Kidney (tissue), 14 donors: ENCODE data around the gene GNGT1. TPM values are rescaled to one million over a fixed set of nuclear protein-coding genes. Genes with fewer than 3 reads are reported as not detected.
A peak's percentile ranks its signal among the peaks of the same experiment; 100 is the strongest.

Source experiments
- DNase-seq, 5 donors: peaks; one replicate each; pipeline ENCODE4 v3.0.0-alpha.2; 2013 to 2020
- FAIRE-seq: peaks from 2 replicates; lab custom pipeline; 2012; peaks lifted over from hg19 to GRCh38; lab: Jason Lieb, UNC
- H3K27ac ChIP-seq, 2 donors: one replicate each; pipeline ENCODE4 v1.7.0; 2013; ENCODE audit warnings: low read depth in 2 of 2, low read length in 2 of 2, inconsistent platforms in 1 of 2
- H3K27me3 ChIP-seq: one replicate; pipeline ENCODE4 v1.7.1; 2013; ENCODE audit warnings: low read length, inconsistent platforms; ENCODE audit not compliant: control insufficient read depth, insufficient read depth
- H3K36me3 ChIP-seq, 3 donors: one replicate each; pipeline versions ENCODE4 v1.7.0 to v1.7.1; 2013; ENCODE audit warnings: low read length in 3 of 3, control low read depth in 1 of 3, inconsistent platforms in 1 of 3; ENCODE audit not compliant: insufficient read depth in 3 of 3, control insufficient read depth in 2 of 3
- H3K4me1 ChIP-seq, 3 donors: one replicate each; pipeline versions ENCODE4 v1.7.0 to v1.7.1; 2013; ENCODE audit warnings: low read length in 3 of 3, inconsistent platforms in 1 of 3, low read depth in 1 of 3; ENCODE audit not compliant: control insufficient read depth in 2 of 3, insufficient read depth in 2 of 3
- H3K4me3 ChIP-seq, 3 donors: one replicate each; pipeline versions ENCODE4 v1.7.0 to v1.8.1; 2013; ENCODE audit warnings: low read length in 3 of 3, control low read depth in 1 of 3, inconsistent platforms in 1 of 3
- H3K9ac ChIP-seq, 3 donors: one replicate each; pipeline versions ENCODE4 v1.7.0 to v1.7.1; 2013; ENCODE audit warnings: low read length in 3 of 3, control low read depth in 1 of 3, inconsistent platforms in 1 of 3
- H3K9me3 ChIP-seq, 3 donors: one replicate each; pipeline versions ENCODE4 v1.7.0 to v1.7.1; 2013; ENCODE audit warnings: low read length in 3 of 3, control low read depth in 1 of 3, inconsistent platforms in 1 of 3; ENCODE audit not compliant: control insufficient read depth in 2 of 3, insufficient read depth in 1 of 3
- CTCF ChIP-seq: IDR thresholded peaks from 3 replicates; pipeline ENCODE4 v1.5.1; 2012; ENCODE audit warnings: mild to moderate bottlenecking, moderate library complexity, borderline replicate concordance; ENCODE audit not compliant: insufficient read depth; ENCODE audit errors: extremely low read depth
- intact Hi-C: fragments of 100-400 bp; cut with DNase I; formaldehyde crosslinking; loops from one replicate; pipeline ENCODE4 v1.11.1; 2022
- polyA plus RNA-seq: library from polyadenylated mRNA; stranded (reverse); fragments of 350-450 nt; fragmentation: Illumina TruSeq; extraction: RNeasy Lipid Tissue Mini Kit (QIAGEN cat#74804); gene quantifications from one replicate; pipeline ENCODE4 v1.2.3, GENCODE V29; 2014; ENCODE audit warnings: low read depth, low replicate concordance; ENCODE audit not compliant: insufficient read depth
- total RNA-seq: library from RNA; stranded (reverse); fragmentation: NEBNext Ultra II Directional; extraction: Animal tissue kit (Norgen Biotek cat#: 25700); gene quantifications from one replicate; pipeline ENCODE4 v1.2.1, GENCODE V29; 2021
- donor health status: control.
- donor health status: control.
- donor health status: control.
- donor health status: control.
- donor health status: control.
- donor health status: DM: yes; HTN: yes; CAD: no.
- donor health status: Normal renal cell carcinoma (clear cell type).

The GNGT1 gene
- total and polyA plus RNA-seq, 2 donors from 2014 or later = 0.35 TPM; not detected in 1

GRCh38 chr7:93894426-93894825, 11.9 kb upstream of the GNGT1 start:
- DNase-seq (no peak), FAIRE-seq (no peak)
- TF ChIP-seq CTCF = no peak
- Histone ChIP-seq H3K36me3 (no peaks in the 10 kb centered on the region), H3K27ac (no peak overlapping the region), H3K9me3 (no peaks in the 10 kb centered on the region), H3K4me1 (peaks cover 0 to 2% (median 0%) of the 10 kb centered on the region in 3 donors), H3K4me3 (no peak overlapping the region), H3K9ac (no peak overlapping the region), H3K27me3 (no peaks in the 10 kb centered on the region)
- intact Hi-C loops = loop anchor here (10.0 kb wide), 1 partner anchor 190 kb away; no protein-coding TSS in a partner anchor

GRCh38 chr7:93894966-93895640, 11.3 kb upstream of the GNGT1 start:
- DNase-seq = peak in 1 of 5 donors; percentile 22

GRCh38 chr7:93895859-93896600, 10.3 kb upstream of the GNGT1 start:
- Histone ChIP-seq H3K36me3 (no peaks in the 10 kb centered on the region), H3K27ac (no peak overlapping the region), H3K4me1 (no peaks in the 10 kb centered on the region), H3K9me3 (no peaks in the 10 kb centered on the region), H3K4me3 (no peak overlapping the region), H3K9ac (no peak overlapping the region), H3K27me3 (no peaks in the 10 kb centered on the region)
- TF ChIP-seq CTCF = no peak
- no peak for FAIRE-seq
- DNase-seq = peak in 1 of 5 donors; percentile 23
- intact Hi-C loops = loop anchor here (10.0 kb wide), 1 partner anchor 189 kb away; no protein-coding TSS in a partner anchor

More at GRCh38 chr7:93894966-93895640, 11.3 kb upstream of the GNGT1 start:
- no peak overlapping the region for H3K27ac ChIP-seq
- H3K9me3 ChIP-seq = no peaks in the 10 kb centered on the region
- no peak overlapping the region for H3K4me3 ChIP-seq
- no peak for FAIRE-seq
- no peak for TF ChIP-seq CTCF
- peaks cover 0 to 2% (median 0%) of the 10 kb centered on the region in 3 donors for H3K4me1 ChIP-seq
- intact Hi-C loops = loop anchor here (10.0 kb wide), 1 partner anchor 190 kb away; no protein-coding TSS in a partner anchor
- H3K27me3 ChIP-seq = no peaks in the 10 kb centered on the region
- no peaks in the 10 kb centered on the region for H3K36me3 ChIP-seq
- no peak overlapping the region for H3K9ac ChIP-seq
